GM12891 (cell line): ENCODE data around the gene NANOS3.
"Not testable (repeated sequence)": the region's sequence is repeated elsewhere in the genome, so short reads cannot be mapped to it uniquely, and the experiment has no call there.

Source experiments
- DNase-seq: peaks from one replicate; pipeline ENCODE4 v3.0.0; 2011; ENCODE audit warnings: low spot score; ENCODE audit not compliant: insufficient read length
- FAIRE-seq: peaks from 2 replicates; lab custom pipeline; 2011; peaks lifted over from hg19 to GRCh38; lab: Jason Lieb, UNC
- PAX5 ChIP-seq: IDR thresholded peaks from 2 replicates; pipeline ENCODE4 v1.6.1; 2011; ENCODE audit warnings: low read length, moderate library complexity, mild to moderate bottlenecking; ENCODE audit not compliant: insufficient read depth, severe bottlenecking
- POLR2A ChIP-seq: IDR thresholded peaks from 2 replicates; pipeline ENCODE4 v1.6.1; 2011; ENCODE audit warnings: low read depth, low read length, control low read depth
- POLR2AphosphoS5 ChIP-seq: IDR thresholded peaks from 2 replicates; pipeline ENCODE4 v1.6.1; 2011; ENCODE audit warnings: low read depth, low read length, control low read depth
- POU2F2 ChIP-seq: IDR thresholded peaks from 2 replicates; pipeline ENCODE4 v1.6.1; 2011; ENCODE audit warnings: low read depth, mild to moderate bottlenecking, control low read depth, low read length, moderate library complexity
- SPI1 ChIP-seq: IDR thresholded peaks from 2 replicates; pipeline ENCODE4 v1.6.1; 2011; ENCODE audit warnings: low read depth, low read length, control low read depth
- TAF1 ChIP-seq: IDR thresholded peaks from 2 replicates; pipeline ENCODE4 v1.6.1; 2011; ENCODE audit warnings: low read depth, low read length, control low read depth

Gene NANOS3

DNA sequence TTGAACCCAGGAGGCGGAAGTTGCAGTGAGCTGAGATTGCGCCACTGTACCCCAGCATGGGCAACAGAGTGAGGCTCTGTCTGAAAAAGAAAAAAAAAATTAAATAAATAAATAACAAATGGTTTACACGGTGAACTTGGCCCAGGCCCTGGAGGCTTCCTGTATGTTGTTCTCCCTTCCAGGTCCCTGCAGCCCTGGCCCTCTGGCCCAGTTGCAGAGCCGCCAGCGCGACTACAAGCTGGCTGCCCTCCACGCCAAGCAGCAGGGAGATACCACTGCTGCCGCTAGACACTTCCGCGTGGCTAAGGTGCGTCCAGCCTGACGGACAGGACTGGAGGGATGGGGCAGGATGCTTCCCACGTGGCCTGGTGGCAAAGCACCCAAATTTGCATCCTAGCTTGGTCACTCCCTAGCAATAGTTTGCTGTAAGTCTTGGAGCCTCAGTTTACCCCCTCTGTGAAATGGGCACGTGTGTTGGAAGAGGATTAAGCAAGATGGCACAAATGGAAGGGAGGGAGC, 41.0 kb downstream of the NANOS3 start:
- TF ChIP-seq PAX5 = no peak
- no peak for TF ChIP-seq TAF1
- no peak for FAIRE-seq
- no peak for DNase-seq

DNA sequence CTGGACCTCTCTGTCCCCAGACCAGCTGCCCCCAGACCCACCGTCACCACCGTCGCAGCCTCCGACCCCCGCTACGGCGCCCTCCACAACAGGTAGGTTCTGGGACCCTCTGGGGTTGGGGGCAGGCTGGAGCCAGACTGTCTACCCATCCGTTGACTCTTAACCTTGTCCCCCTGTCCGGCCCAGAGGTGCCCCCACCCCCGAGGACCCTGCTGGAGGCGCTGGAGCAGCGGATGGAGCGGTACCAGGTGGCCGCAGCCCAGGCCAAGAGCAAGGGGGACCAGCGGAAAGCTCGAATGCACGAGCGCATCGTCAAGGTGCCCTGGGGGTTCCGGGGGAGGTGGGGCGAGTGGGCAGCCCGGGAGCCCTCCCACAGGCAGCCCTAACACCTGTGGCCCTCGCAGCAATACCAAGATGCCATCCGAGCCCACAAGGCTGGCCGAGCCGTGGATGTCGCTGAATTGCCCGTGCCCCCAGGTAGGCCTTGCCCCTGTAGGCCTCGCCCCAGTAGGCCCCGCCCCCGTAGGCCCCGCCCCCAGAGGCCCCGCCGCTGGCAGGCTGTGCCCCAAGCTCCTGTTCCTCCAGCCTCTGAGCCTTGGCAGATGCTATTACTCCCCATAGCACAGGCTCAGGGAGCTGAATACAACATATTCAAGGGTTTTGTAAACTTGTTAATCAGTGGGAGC, 41.9 kb downstream of the NANOS3 start:
- DNase-seq (no peak), FAIRE-seq (no peak)

DNA sequence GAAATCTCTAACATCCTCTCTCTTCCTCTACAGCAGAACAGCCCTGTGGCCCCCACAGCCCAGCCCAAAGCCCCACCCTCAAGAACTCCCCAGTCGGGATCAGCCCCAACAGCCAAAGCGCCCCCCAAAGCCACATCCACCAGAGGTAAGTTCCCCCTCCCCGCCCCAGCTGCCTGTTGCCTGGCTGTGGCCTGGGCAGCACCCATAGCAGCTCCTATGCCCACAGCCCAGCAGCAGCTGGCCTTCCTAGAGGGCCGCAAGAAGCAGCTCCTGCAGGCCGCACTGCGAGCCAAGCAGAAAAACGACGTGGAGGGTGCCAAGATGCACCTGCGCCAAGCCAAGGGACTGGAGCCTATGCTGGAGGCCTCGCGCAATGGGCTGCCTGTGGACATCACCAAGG, 43.6 kb downstream of the NANOS3 start:
- FAIRE-seq = no peak
- no peak for TF ChIP-seq POLR2AphosphoS5
- no peak for TF ChIP-seq TAF1
- no peak for TF ChIP-seq PAX5
- no peak for TF ChIP-seq SPI1
- TF ChIP-seq POLR2A = no peak
- TF ChIP-seq POU2F2 = no peak
- DNase-seq = no peak

More for the DNA sequence above, 41.9 kb downstream of the NANOS3 start:
- TF ChIP-seq POU2F2 (no peak), POLR2AphosphoS5 (no peak), PAX5 (no peak), TAF1 (no peak), POLR2A (no peak)

DNA sequence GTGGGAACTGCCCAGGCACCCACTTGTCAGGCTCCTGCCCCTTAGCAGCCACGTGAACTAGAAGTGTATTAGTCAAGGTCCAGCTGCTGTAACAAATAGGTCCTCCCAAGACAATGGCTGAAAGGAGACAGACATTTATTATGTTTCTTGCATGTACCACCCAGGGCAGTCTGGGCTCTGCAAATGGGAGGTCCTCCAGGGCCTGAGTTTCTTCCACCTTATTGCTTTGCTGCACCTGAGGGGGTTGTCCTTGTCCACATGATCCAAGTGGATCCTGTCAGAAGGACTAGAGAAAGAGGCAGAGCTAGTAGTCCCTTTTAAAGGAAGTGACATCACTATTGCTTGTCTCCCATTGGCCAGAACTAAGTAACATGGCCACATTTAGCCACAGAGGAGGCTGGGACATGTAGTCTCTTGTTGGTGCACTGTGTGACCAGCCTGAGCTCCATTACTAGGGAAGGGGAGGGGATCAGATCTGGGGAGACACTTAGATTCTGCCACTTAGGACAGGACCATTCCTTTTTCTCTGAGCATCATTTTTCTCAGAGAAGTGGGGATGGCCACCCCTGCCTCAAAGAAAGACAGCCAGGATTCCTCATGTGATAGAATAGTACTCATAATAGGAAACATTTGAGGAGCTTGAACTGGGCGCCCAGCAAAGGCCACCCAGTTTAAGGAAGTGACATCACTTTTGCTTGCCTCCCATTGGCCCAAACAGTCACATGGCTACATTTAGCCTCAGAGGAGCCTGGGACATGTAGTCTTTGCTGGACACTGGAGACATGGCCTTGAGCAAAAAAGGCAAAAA, 44.2 kb downstream of the NANOS3 start:
- TF ChIP-seq TAF1 (no peak), PAX5 (no peak), POLR2AphosphoS5 (no peak), POU2F2 (no peak), POLR2A (no peak), SPI1 (0 out of 2 replicates have a peak, but pooled peaks have one; percentile 35)
- DNase-seq = no peak
- peak; percentile 94 for FAIRE-seq

DNA sequence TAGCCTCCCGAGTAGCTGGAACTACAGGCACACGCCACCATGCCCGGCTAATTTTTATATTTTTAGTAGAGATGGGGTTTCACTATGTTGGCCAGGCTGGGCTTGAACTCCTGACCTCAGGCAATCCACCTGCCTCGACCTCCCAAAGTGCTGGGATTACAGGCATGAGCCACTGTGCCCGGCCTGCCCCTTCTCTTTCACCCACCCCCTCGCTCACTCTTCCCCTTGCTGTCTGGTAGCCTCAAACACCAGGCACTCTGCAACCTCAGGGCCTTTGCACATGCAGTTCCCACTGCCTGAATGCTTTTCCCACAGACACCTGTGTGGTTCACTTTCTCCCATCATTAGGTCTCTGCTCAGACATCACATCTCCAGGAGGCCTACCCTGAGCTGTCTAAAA, 45.2 kb downstream of the NANOS3 start:
- not testable (repeated sequence) for FAIRE-seq, DNase-seq

DNA sequence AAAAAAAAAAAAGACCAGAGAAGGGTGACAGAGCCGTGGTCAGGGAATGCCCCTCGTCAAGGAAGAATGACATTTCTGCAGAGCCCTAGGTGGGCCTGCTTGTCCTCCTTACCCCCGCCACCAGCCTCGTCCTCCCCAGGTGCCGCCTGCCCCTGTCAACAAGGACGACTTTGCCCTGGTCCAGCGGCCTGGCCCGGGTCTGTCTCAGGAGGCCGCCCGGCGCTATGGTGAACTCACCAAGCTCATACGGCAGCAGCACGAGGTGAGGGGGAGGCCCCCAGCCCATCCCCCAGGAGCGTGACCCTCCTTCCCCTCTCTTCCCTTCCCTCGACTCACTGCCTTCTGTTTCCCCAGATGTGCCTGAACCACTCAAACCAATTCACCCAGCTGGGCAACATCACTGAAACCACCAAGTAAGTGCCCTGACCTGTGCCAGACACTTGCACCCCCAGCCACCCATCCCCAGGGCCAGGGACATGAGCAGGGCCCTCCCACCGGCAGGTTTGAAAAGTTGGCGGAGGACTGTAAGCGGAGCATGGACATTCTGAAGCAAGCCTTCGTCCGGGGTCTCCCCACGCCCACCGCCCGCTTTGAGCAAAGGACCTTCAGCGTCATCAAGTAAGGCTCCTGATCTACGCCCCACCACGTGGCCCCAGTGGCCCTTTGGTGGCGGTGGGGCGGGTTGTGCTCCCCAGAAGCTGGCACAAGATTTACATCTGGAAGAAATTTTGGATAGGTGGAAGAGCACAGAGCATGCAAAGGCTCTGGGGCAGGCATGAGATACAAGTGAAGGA, 46.5 kb downstream of the NANOS3 start:
- DNase-seq (no peak), FAIRE-seq (no peak)
- TF ChIP-seq SPI1 = no peak
- TF ChIP-seq POLR2AphosphoS5 = no peak
- no peak for TF ChIP-seq POU2F2
- no peak for TF ChIP-seq TAF1
- TF ChIP-seq POLR2A = no peak
- no peak for TF ChIP-seq PAX5

- no peak for TF ChIP-seq POLR2A
- TF ChIP-seq SPI1 = no peak
- TF ChIP-seq POU2F2 = no peak
- no peak for TF ChIP-seq POLR2AphosphoS5
- no peak for TF ChIP-seq PAX5
- no peak for TF ChIP-seq TAF1
- no peak for FAIRE-seq
These were observed 49.1 kb downstream of the NANOS3 start for GRCh38 chr19:13926010-13926409.

GRCh38 chr19:13926715-13927114, 49.8 kb downstream of the NANOS3 start:
- TF ChIP-seq PAX5 (no peak), POLR2AphosphoS5 (no peak), POLR2A (no peak), POU2F2 (no peak), SPI1 (no peak), TAF1 (no peak)
- FAIRE-seq (no peak), DNase-seq (no peak)

More at GRCh38 chr19:13926010-13926409, 49.1 kb downstream of the NANOS3 start:
- no peak for DNase-seq

GRCh38 chr19:13929340-13929739, 52.4 kb downstream of the NANOS3 start:
- FAIRE-seq = no peak
- TF ChIP-seq TAF1 (no peak), POLR2AphosphoS5 (no peak), POLR2A (no peak), SPI1 (no peak), POU2F2 (no peak), PAX5 (no peak)
- DNase-seq = no peak
